Stimulated activated naive CD4-positive, alpha-beta T cell treated with Interleukin-2 at 50 U/mL for 16 hours (primary cell): ENCODE measurements around the gene CCDC32.

Experiments
- DNase-seq: peaks from one replicate; lab custom pipeline; 2025; lab: John Stamatoyannopoulos, UW

The CCDC32 gene

DNA sequence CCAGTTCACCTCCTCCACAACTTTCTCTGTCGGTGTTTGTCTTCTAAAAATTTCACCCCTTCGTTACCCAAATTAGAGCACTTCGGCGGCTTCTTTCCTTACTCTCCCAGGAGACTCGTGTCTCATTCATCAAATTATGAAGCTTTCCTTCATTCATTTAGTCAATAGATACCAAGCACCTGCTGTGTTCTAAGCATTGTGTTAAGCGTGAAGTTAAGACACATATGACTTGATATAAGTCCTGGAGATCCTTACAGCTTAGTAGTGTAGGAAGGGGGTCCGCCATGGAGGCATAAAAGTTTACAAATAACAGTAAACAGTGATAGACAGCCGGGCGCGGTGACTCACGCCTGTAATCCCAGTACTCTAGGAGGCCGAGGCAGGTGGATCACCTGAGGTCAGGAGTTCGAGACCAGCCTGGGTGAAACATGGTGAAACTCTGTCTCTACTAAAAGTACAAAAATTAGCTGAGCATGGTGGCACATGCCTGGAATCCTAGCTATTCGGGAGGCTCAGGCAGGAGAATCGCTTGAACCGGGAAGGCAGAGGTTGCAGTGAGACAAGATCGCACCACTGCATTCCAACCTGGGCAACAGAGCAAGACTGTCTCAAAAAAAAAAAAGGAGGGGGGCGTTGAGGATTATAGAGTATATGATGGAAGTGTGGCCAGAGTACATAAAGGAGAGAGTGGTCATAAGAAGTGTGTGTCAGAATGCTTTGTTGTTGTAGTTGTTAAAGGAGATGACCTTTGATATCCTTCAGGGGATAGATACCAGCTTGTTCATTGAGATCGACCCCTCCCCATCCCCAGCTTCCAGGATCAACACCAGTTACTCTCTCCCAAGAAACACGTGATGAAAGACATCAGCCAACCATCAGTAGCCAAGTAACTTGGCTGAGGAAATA, 744 bp upstream of the CCDC32 start:
- no peak for DNase-seq

DNA sequence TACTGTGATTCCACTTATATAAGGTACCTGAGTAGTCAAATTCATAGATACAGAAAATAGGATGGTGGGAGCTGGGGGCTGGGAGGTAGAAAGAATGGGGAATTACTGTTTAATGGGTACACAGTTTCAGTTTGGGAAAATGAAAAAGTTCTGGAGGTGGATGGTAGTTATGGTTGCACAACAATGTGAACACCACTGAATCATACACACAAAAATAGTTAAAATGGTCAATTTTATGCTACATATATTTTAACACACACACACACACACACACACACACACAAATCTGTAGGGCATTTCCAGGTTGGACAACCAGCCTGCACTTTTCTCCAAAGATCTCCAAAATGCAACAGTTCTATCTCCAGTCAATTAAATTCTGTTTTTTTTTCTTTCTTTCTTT, 1.4 kb downstream of the CCDC32 start:
- no peak for DNase-seq

DNA sequence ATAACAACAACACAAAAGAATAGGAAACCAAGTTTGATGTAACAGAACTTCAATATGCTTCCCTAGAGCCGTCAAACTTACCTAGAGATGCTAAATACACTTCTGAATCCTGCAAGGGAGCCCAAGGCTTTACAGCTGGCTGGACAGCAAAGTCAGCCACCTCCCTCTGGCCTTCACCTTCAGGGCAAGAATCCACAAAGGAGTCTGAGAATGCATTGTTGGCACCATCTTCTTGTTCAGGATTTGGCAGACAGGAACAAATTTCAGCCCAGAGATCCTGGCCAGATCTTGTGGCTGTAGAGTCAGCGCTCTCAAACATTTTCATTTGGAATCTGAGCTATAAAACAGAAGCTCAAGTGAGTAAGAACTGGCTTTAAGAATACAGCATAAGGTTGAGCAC, 2.2 kb downstream of the CCDC32 start:
- no peak for DNase-seq

- no peak for DNase-seq
These were observed 5.7 kb downstream of the CCDC32 start for GRCh38 chr15:40558952-40559742.

GRCh38 chr15:40555876-40556275, 9.0 kb downstream of the CCDC32 start:
- no peak for DNase-seq

- no peak for DNase-seq
These were observed 10.7 kb downstream of the CCDC32 start for GRCh38 chr15:40554161-40554525.

DNA sequence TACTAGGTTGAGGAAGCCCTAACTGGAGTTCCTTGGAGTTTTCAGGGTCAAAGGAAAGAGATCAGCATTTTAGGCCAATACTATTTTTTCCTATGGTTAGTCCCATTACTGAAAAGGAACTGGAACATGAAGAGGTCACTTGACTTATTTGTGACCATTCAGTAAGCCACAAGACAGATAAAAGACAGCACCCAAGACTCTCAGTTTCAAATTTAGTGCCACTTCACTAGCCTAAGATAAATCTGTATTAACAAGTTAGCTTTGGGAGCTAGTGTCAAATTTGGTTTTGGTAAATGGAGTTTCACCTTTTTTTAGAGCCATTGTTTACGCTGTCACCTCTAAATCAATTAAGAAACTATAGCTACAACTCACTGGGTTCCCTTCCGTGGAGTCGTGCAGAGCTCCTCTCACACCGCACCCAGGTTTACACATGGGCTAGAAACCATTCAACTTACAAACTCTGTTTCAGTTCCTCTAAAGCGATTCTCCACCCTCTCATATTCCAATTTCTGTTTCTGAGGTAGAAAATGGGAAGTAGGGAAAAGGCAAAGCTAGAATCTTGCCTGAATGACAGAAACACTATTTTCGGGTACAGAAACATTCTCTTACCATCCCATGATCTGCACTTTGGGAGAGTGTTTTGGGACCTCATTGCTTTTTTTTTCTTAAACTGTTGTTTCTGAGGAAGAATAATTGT, 14.4 kb downstream of the CCDC32 start:
- no peak for DNase-seq

DNA sequence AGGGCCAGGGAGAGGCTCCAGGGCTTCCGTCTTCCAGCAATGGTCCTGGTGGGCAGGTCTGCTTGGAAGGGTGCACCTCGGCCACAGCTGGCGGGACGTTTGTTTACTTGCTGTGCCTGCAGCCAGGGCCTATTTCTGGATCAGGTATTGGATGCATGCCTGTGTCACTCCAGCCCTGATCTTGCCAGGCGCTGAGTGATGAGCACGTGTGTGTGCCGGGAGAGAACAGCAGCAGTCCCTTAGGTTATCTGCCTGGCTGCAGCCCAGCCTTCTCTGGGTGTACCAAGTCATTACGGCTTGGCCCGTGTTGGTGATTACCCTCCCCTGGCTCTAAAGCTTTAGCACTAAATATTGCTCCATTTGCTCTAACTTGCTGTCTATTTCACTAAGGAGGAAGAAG, 14.9 kb downstream of the CCDC32 start:
- DNase-seq = no peak

GRCh38 chr15:40548610-40549009, 16.2 kb downstream of the CCDC32 start:
- DNase-seq = no peak

GRCh38 chr15:40545457-40545856, 19.4 kb downstream of the CCDC32 start:
- DNase-seq = no peak

GRCh38 chr15:40543631-40544294, 21.1 kb downstream of the CCDC32 start:
- no peak for DNase-seq

DNA sequence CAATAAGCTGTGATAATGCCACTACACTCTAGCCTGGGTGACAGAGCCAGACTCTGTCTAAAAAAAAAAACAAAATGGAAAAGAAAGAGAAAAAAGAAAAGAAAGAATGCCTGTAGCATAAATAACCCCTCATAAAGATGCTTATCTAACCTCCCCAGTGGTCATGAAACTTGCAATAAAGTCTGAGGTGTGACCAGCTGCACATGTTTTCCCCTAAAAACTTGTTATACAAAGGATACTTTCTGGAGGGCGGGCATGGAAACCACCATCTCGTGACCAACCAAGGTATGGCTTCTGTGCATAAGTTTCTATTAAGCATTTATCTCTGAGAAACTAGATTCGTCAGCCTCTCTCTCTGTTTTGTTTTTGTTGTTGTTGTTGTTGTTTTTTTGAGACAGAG, 21.8 kb downstream of the CCDC32 start:
- DNase-seq = no peak

- no peak for DNase-seq
These were observed 25.9 kb downstream of the CCDC32 start for GRCh38 chr15:40538976-40539375.

GRCh38 chr15:40536501-40536900, 28.3 kb downstream of the CCDC32 start:
- DNase-seq = no peak

GRCh38 chr15:40534371-40534770, 30.5 kb downstream of the CCDC32 start:
- no peak for DNase-seq

DNA sequence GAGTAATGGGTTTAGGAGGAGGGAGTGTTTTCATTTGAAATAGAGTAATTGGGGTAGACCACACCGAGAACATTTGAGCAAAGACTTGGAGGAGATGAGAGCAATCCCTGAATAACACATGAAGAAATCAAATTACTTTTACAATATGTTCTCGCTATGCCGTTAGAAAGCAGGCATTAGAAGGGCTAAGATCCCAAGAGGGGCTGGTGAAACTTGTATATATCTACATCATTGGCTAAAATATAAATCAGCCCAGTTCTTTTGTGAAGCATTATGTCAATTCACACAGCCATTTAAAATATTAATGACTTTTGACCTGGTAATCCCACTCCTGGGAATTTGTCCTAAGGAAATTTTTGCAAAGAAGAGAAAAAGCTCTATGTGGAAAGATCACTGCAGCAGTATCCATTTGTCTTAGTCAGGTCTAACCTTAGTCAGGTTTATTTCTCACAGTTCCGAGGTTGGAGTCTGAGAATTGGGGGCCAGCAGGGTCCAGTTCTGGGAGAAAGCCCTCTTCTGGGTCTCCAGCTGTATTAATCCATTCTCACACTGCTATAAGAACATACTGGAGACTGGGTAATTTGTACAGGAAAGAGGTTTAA, 31.0 kb downstream of the CCDC32 start:
- no peak for DNase-seq

GRCh38 chr15:40528801-40529200, 36.0 kb downstream of the CCDC32 start:
- no peak for DNase-seq

DNA sequence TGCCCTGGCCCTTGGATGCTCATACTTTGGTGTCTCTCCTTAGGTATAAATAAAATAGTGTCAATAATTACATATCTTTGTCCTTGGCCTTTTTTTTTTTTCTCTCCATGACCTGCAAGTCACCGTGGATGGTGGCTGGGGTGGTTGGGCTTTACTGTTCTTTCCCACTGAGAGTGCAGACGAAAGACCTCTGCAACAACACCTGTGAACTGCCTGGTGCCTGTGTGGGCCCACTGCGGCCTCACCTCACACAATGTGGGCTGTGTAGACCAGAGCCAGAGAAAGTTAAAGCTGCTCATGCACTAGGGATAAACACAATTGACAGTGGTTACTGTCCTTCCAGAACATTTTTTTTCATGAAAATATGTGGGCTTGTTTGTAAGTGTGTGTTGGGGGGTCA, 39.0 kb downstream of the CCDC32 start:
- DNase-seq = no peak

- DNase-seq = no peak
These were observed 41.2 kb downstream of the CCDC32 start for GRCh38 chr15:40523611-40524010.

GRCh38 chr15:40516322-40516721, 48.5 kb downstream of the CCDC32 start:
- no peak for DNase-seq

- no peak for DNase-seq
These were observed 51.2 kb downstream of the CCDC32 start for GRCh38 chr15:40513609-40514008.

DNA sequence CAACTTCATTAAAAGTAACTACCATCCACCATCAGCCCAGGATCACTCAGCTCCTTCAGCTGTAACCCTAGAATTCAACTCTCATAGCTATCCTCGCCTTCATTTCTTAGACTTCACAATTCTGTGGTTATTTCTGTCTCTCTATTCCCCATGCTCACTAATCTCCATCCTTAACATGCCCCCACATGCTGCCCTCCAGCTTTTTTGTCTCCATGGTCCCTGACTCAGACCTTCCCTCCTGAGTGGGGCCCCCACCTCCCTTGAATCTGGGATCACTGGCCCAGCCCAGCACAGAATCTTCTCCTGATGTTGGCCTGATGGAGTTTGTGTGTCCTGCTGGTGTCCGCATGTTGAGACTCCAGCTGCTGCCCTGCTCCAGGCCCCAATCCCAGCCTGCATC, 52.4 kb downstream of the CCDC32 start:
- DNase-seq = no peak
